GM23338 (cell line): Measurements from ENCODE around the gene KRIT1. TPM values are rescaled to one million over a fixed set of nuclear protein-coding genes. Genes with fewer than 3 reads are reported as not detected.

Experiments used
- ATAC-seq: fragments of 200-7000 bp; cut with Tn5 transposase; 3 replicates; pipeline ENCODE4 v1.9.1; 2020
- DNase-seq: peaks from one replicate; pipeline ENCODE4 v3.0.0-alpha.2; 2015; ENCODE audit warnings: low spot score
- H2AFZ ChIP-seq: fragments of 200-600 bp; sonication (generic); 2 replicates; pipeline ENCODE4 v1.8.0; 2016; ENCODE audit warnings: antibody characterized with exemption, mild to moderate bottlenecking, moderate library complexity
- H3F3A ChIP-seq: fragments of 200-600 bp; sonication (generic); replicated peaks from 2 replicates; pipeline ENCODE4 v1.8.0; 2017; ENCODE audit warnings: antibody characterized with exemption, mixed run types, low read depth
- H3K27ac ChIP-seq: fragments of 200-600 bp; sonication (generic); 2 replicates; pipeline ENCODE4 v1.6.1; 2016; ENCODE audit warnings: low read depth
- H3K27me3 ChIP-seq: fragments of 200-600 bp; sonication (generic); 2 replicates; pipeline ENCODE4 v1.8.0; 2016; ENCODE audit warnings: mild to moderate bottlenecking, mixed run types, moderate library complexity; ENCODE audit not compliant: insufficient read depth
- H3K36me3 ChIP-seq: fragments of 200-600 bp; sonication (generic); 2 replicates; pipeline ENCODE4 v1.8.0; 2016; ENCODE audit warnings: mild to moderate bottlenecking; ENCODE audit not compliant: insufficient read depth
- H3K4me1 ChIP-seq: fragments of 200-600 bp; sonication (generic); 2 replicates; pipeline ENCODE4 v1.8.0; 2016; ENCODE audit warnings: mild to moderate bottlenecking, moderate library complexity; ENCODE audit not compliant: insufficient read depth
- H3K4me2 ChIP-seq: fragments of 200-600 bp; sonication (generic); 2 replicates; pipeline ENCODE4 v1.7.1; 2017; ENCODE audit warnings: mixed run types
- H3K4me3 ChIP-seq: fragments of 200-600 bp; sonication (generic); 2 replicates; pipeline ENCODE4 v1.6.1; 2016; ENCODE audit warnings: mixed run types
- H3K79me2 ChIP-seq: fragments of 200-600 bp; sonication (generic); replicated peaks from 2 replicates; pipeline ENCODE4 v1.8.0; 2017; ENCODE audit warnings: mild to moderate bottlenecking; ENCODE audit not compliant: insufficient read depth
- H3K9me2 ChIP-seq: fragments of 200-600 bp; sonication (generic); 2 replicates; pipeline ENCODE4 v1.8.0; 2017; ENCODE audit not compliant: insufficient read depth
- H4K20me1 ChIP-seq: fragments of 200-600 bp; sonication (generic); replicated peaks from 2 replicates; pipeline ENCODE4 v1.8.0; 2017; ENCODE audit warnings: mild to moderate bottlenecking; ENCODE audit not compliant: insufficient read depth
- H3K27ac Mint-ChIP-seq: 2 replicates; pipeline ENCODE4 v1.8.0; 2020; ENCODE audit warnings: inconsistent platforms, mild to moderate bottlenecking, moderate library complexity, mixed read lengths
- H3K27me3 Mint-ChIP-seq: 3 replicates; pipeline ENCODE4 v1.8.0; 2022; ENCODE audit warnings: low read depth, mild to moderate bottlenecking, moderate library complexity, mixed read lengths, inconsistent platforms; ENCODE audit not compliant: insufficient read depth, poor library complexity
- H3K36me3 Mint-ChIP-seq: 3 replicates; pipeline ENCODE4 v1.8.0; 2021; ENCODE audit warnings: low read depth, mild to moderate bottlenecking, inconsistent platforms, moderate library complexity, mixed read lengths
- H3K4me1 Mint-ChIP-seq: 3 replicates; pipeline ENCODE4 v1.8.0; 2020; ENCODE audit warnings: mild to moderate bottlenecking, inconsistent platforms, mixed read lengths
- H3K4me3 Mint-ChIP-seq: 3 replicates; pipeline ENCODE4 v1.8.0; 2021; ENCODE audit warnings: moderate library complexity, mild to moderate bottlenecking, inconsistent platforms, mixed read lengths
- H3K9me3 Mint-ChIP-seq: 3 replicates; pipeline ENCODE4 v1.8.0; 2020; ENCODE audit warnings: moderate library complexity, mild to moderate bottlenecking, inconsistent platforms, mixed read lengths
- CREB1 ChIP-seq: fragments of 250-450 bp; sonication (Bioruptor Pico); IDR thresholded peaks from 2 replicates; pipeline ENCODE4 v1.5.0; 2020; ENCODE audit warnings: low read depth, mild to moderate bottlenecking, moderate library complexity
- ETS1 ChIP-seq: IDR thresholded peaks from 2 replicates; pipeline ENCODE4 v1.6.1; 2016; ENCODE audit warnings: antibody characterized with exemption
- EZH2 ChIP-seq: fragments of 200-600 bp; sonication (generic); IDR thresholded peaks from one replicate; pipeline ENCODE4 v1.8.0; 2017; ENCODE audit warnings: antibody characterized with exemption, mild to moderate bottlenecking, low read depth; ENCODE audit not compliant: unreplicated experiment
- EZH2phosphoT487 ChIP-seq: fragments of 200-600 bp; sonication (generic); IDR thresholded peaks from one replicate; pipeline ENCODE4 v1.8.1; 2018; ENCODE audit warnings: antibody characterized with exemption; ENCODE audit not compliant: unreplicated experiment
- JUNB ChIP-seq: IDR thresholded peaks from one replicate; pipeline ENCODE4 v1.6.1; 2016; ENCODE audit warnings: antibody characterized with exemption; ENCODE audit not compliant: unreplicated experiment
- NANOG ChIP-seq: IDR thresholded peaks from 2 replicates; pipeline ENCODE4 v1.6.1; 2016; ENCODE audit warnings: antibody characterized with exemption, borderline replicate concordance
- POLR2AphosphoS5 ChIP-seq: IDR thresholded peaks from 2 replicates; pipeline ENCODE4 v1.6.1; 2016; ENCODE audit warnings: antibody characterized with exemption, low read depth
- STAT1 ChIP-seq: IDR thresholded peaks from one replicate; pipeline ENCODE4 v1.6.1; 2016; ENCODE audit warnings: antibody characterized with exemption; ENCODE audit not compliant: unreplicated experiment
- ZNF114 ChIP-seq: fragments of 250-450 bp; sonication (Bioruptor Pico); IDR thresholded peaks from 2 replicates; pipeline ENCODE4 v1.5.0; 2020; ENCODE audit warnings: mild to moderate bottlenecking, moderate library complexity
- ZNF462 ChIP-seq: fragments of 250-450 bp; sonication (Bioruptor Pico); IDR thresholded peaks from 2 replicates; pipeline ENCODE4 v1.5.0; 2020; ENCODE audit warnings: mild to moderate bottlenecking, moderate library complexity
- polyA plus RNA-seq: library from polyadenylated mRNA; unstranded; fragments of >200 nt; fragmentation: Nextera tagmentation; extraction: Ambion mirVana; gene quantifications from 2 replicates; pipeline ENCODE4 v1.2.1, GENCODE V29; 2016
- total RNA-seq: library from RNA; depleted of rRNA; stranded (reverse); fragments of >200 nt; shearing (Covaris generic); gene quantifications from 2 replicates; pipeline ENCODE4 v1.2.3, GENCODE V29; 2014
- TF ChIP-seq, protein P1 (sequence below): IDR thresholded peaks from one replicate; pipeline ENCODE4 v1.6.1; 2018; ENCODE audit warnings: antibody characterized with exemption; ENCODE audit not compliant: unreplicated experiment

Gene KRIT1
- total and polyA plus RNA-seq, 2 experiments from 2014 or later, result 51.2 to 54.3 TPM

- Mint-ChIP-seq H3K27ac (no peak overlapping the region), H3K27me3 (peaks cover 2% of the 10 kb centered on the region), H3K9me3 (no peaks in the 10 kb centered on the region), H3K36me3 (no peaks in the 10 kb centered on the region), H3K4me3 (no peak overlapping the region), H3K4me1 (no peaks in the 10 kb centered on the region)
- H3K27me3 ChIP-seq, result no peaks in the 10 kb centered on the region
- H2AFZ ChIP-seq, result no peak overlapping the region
- no peak for TF ChIP-seq CREB1 (CRISPR knock-in tag)
- no peak for TF ChIP-seq ZNF462
- no peak for TF ChIP-seq EZH2phosphoT487
- no peak for TF ChIP-seq EZH2
- no peak for TF ChIP-seq ETS1
- TF ChIP-seq, protein P1, sequence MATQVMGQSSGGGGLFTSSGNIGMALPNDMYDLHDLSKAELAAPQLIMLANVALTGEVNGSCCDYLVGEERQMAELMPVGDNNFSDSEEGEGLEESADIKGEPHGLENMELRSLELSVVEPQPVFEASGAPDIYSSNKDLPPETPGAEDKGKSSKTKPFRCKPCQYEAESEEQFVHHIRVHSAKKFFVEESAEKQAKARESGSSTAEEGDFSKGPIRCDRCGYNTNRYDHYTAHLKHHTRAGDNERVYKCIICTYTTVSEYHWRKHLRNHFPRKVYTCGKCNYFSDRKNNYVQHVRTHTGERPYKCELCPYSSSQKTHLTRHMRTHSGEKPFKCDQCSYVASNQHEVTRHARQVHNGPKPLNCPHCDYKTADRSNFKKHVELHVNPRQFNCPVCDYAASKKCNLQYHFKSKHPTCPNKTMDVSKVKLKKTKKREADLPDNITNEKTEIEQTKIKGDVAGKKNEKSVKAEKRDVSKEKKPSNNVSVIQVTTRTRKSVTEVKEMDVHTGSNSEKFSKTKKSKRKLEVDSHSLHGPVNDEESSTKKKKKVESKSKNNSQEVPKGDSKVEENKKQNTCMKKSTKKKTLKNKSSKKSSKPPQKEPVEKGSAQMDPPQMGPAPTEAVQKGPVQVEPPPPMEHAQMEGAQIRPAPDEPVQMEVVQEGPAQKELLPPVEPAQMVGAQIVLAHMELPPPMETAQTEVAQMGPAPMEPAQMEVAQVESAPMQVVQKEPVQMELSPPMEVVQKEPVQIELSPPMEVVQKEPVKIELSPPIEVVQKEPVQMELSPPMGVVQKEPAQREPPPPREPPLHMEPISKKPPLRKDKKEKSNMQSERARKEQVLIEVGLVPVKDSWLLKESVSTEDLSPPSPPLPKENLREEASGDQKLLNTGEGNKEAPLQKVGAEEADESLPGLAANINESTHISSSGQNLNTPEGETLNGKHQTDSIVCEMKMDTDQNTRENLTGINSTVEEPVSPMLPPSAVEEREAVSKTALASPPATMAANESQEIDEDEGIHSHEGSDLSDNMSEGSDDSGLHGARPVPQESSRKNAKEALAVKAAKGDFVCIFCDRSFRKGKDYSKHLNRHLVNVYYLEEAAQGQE, result no peak
- no peak for TF ChIP-seq NANOG
- TF ChIP-seq ZNF114 (CRISPR knock-in tag), result no peak
- TF ChIP-seq STAT1, result no peak
- TF ChIP-seq JUNB, result no peak
- TF ChIP-seq POLR2AphosphoS5, result no peak
- no peaks in the 10 kb centered on the region for H3K9me2 ChIP-seq
- H3K4me3 ChIP-seq, result no peak overlapping the region
- no peak overlapping the region for H3K27ac ChIP-seq
- H4K20me1 ChIP-seq, result peaks cover 17% of the 10 kb centered on the region
- ATAC-seq (no peak), DNase-seq (no peak)
- H3K79me2 ChIP-seq, result peaks cover 97% of the 10 kb centered on the region
- no peaks in the 10 kb centered on the region for H3K36me3 ChIP-seq
- no peaks in the 10 kb centered on the region for H3F3A ChIP-seq
- H3K4me1 ChIP-seq, result no peaks in the 10 kb centered on the region
- no peak overlapping the region for H3K4me2 ChIP-seq
These were observed 14.6 kb upstream of the KRIT1 start for GRCh38 chr7:92260248-92260781.
